Sigmoid colon (tissue), 4 donors: ENCODE results near the gene PRTG.

ENCODE experiments used
- CTCF ChIP-seq, 4 experiments: fragments of 450-650 bp in 3 of 4; fragments of 200-600 bp in 1 of 4; IDR thresholded peaks; one replicate each; pipeline ENCODE4 v1.5.1; 2016 to 2019; ENCODE audit warnings: antibody characterized with exemption in 4 of 4, mild to moderate bottlenecking in 3 of 4, moderate library complexity in 2 of 4
- POLR2AphosphoS5 ChIP-seq, 4 donors: sonication (generic); formaldehyde crosslinking; IDR thresholded peaks; one replicate each; pipeline ENCODE4 v1.6.1; 2017; ENCODE audit warnings: antibody characterized with exemption in 4 of 4

DNA sequence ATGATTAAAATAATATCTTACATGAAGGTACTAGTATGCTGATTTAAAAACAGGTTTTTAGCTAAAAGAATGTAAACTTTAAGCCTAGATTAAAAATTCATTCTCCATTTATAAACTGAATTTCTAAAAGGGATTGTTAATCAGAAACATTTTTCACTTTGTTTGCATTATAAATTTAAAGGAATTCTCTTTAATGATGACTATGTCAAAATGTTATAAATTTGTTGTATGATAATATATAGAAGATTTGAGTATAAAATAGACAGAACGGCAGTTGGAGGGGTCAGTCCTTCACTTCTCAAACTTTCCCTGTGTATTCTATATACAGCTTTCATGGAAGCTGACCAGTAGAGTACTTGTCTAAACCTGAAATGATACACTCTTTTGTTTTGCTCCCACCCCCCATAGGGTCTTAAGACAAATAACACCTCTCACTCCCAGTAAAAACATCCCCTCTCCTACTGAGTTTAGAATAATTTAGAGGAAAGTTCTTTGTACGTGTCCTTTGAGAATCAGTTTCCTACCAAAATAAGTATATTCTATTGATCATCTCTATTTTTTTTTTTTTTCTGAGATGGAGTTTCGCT lies 90.0 kb downstream of the PRTG start:
- TF ChIP-seq POLR2AphosphoS5 (IDR thresholded peaks at IDR 0.05) (no peak), CTCF (IDR thresholded peaks at IDR 0.05) (no peak)
